SH-SY5Y (cell line): Measurements from ENCODE around the gene CTNND2.

Experiments
- GATA2 ChIP-seq: IDR thresholded peaks from 2 replicates; pipeline ENCODE4 v1.6.1; 2011; ENCODE audit warnings: mild to moderate bottlenecking, low read depth, low read length
- GATA3 ChIP-seq: IDR thresholded peaks from 2 replicates; pipeline ENCODE4 v1.6.1; 2011; ENCODE audit warnings: low read depth, mild to moderate bottlenecking, low read length, moderate library complexity

GRCh38 chr5:11588803-11589202, 315.4 kb downstream of the CTNND2 start:
- TF ChIP-seq GATA2 (no peak), GATA3 (no peak)
